GM19438 (cell line): ENCODE data around the gene TXNRD3.
"Not testable (repeated sequence)": the region's sequence is repeated elsewhere in the genome, so short reads cannot be mapped to it uniquely, and the experiment has no call there.

Source experiments
- ATAC-seq: cut with Tn5 transposase; IDR thresholded peaks from one replicate; pipeline ENCODE4 v1.9.1; 2021; ENCODE audit warnings: low read depth; ENCODE audit not compliant: unreplicated experiment

TXNRD3 gene

GRCh38 chr3:126655887-126656286 lies 963 bp upstream of the TXNRD3 start:
- ATAC-seq, result no peak

- no peak for ATAC-seq
Observed at GRCh38 chr3:126649556-126650092, 5.3 kb downstream of the TXNRD3 start.

GRCh38 chr3:126646674-126647073 lies 8.2 kb downstream of the TXNRD3 start:
- no peak for ATAC-seq

- no peak for ATAC-seq
Observed at GRCh38 chr3:126644615-126645014, 10.3 kb downstream of the TXNRD3 start.

GRCh38 chr3:126638790-126639189 lies 16.1 kb downstream of the TXNRD3 start:
- ATAC-seq, result no peak

GRCh38 chr3:126636436-126636835 lies 18.5 kb downstream of the TXNRD3 start:
- ATAC-seq, result no peak

GRCh38 chr3:126634803-126635202 lies 20.1 kb downstream of the TXNRD3 start:
- no peak for ATAC-seq

GRCh38 chr3:126630020-126630419 lies 24.9 kb downstream of the TXNRD3 start:
- ATAC-seq, result no peak

- ATAC-seq, result not testable (repeated sequence)
Observed at GRCh38 chr3:126625735-126626134, 29.2 kb downstream of the TXNRD3 start.

- no peak for ATAC-seq
Observed at GRCh38 chr3:126622694-126623093, 32.2 kb downstream of the TXNRD3 start.

GRCh38 chr3:126621627-126622345 lies 33.1 kb downstream of the TXNRD3 start:
- no peak for ATAC-seq

GRCh38 chr3:126621171-126621570 lies 33.8 kb downstream of the TXNRD3 start:
- no peak for ATAC-seq

GRCh38 chr3:126620738-126621137 lies 34.2 kb downstream of the TXNRD3 start:
- ATAC-seq, result no peak

GRCh38 chr3:126618760-126619159 lies 36.2 kb downstream of the TXNRD3 start:
- no peak for ATAC-seq

GRCh38 chr3:126618021-126618420 lies 36.9 kb downstream of the TXNRD3 start:
- ATAC-seq, result no peak

GRCh38 chr3:126617571-126617970 lies 37.4 kb downstream of the TXNRD3 start:
- ATAC-seq, result no peak

- ATAC-seq, result no peak
Observed at GRCh38 chr3:126616931-126617330, 38.0 kb downstream of the TXNRD3 start.

- ATAC-seq, result no peak
Observed at GRCh38 chr3:126613479-126614188, 41.3 kb downstream of the TXNRD3 start.

GRCh38 chr3:126612479-126613205 lies 42.3 kb downstream of the TXNRD3 start:
- ATAC-seq, result no peak

GRCh38 chr3:126609909-126610308 lies 45.0 kb downstream of the TXNRD3 start:
- ATAC-seq, result no peak

- ATAC-seq, result no peak
Observed at GRCh38 chr3:126607214-126607908, 47.6 kb downstream of the TXNRD3 start.
